G401.6 (cell line): ENCODE measurements around the gene ZNF366.

Experiments used
- FAIRE-seq: peaks from 2 replicates; lab custom pipeline; 2012; peaks lifted over from hg19 to GRCh38; lab: Jason Lieb, UNC

ZNF366 gene, protein sequence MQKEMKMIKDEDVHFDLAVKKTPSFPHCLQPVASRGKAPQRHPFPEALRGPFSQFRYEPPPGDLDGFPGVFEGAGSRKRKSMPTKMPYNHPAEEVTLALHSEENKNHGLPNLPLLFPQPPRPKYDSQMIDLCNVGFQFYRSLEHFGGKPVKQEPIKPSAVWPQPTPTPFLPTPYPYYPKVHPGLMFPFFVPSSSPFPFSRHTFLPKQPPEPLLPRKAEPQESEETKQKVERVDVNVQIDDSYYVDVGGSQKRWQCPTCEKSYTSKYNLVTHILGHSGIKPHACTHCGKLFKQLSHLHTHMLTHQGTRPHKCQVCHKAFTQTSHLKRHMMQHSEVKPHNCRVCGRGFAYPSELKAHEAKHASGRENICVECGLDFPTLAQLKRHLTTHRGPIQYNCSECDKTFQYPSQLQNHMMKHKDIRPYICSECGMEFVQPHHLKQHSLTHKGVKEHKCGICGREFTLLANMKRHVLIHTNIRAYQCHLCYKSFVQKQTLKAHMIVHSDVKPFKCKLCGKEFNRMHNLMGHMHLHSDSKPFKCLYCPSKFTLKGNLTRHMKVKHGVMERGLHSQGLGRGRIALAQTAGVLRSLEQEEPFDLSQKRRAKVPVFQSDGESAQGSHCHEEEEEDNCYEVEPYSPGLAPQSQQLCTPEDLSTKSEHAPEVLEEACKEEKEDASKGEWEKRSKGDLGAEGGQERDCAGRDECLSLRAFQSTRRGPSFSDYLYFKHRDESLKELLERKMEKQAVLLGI

DNA sequence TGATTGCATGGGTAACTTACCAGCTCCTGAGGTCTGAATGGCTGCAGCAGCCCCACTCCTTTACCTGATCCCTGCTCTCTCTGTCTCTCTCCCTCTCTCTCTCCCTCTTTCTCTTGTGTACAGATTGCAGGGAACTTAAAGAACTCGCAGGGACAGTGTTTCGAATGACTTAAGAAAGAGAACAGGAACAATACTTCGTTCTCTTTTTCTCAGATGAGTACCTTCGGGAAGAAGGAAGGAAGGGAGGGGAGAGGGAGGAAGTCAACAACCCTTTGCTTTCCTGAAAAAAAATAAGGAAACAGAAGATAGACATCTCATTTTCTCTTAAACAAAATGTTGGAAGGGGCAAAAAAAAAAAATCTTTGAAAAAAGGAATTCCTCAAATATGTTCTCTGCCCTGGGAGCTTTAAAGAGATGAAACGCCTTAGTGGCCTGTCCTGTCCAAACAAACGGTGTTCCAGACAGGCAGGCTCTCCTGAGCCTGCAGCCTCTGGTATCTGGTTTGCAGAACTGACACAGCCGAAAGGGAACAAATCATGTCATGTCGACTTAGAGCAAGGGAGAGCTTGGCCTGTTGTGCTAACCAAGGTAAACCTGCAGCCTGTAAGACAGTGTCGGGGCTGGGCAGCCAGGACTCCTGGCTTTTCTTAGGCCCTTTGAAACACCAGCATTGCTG is at the start of gene ZNF366:
Gene ZNF366 (minus strand): TSS at position 180 of the 676 bp plus-strand sequence. CDS start 45,914 bp downstream, outside the sequence.
- no peak for FAIRE-seq

DNA sequence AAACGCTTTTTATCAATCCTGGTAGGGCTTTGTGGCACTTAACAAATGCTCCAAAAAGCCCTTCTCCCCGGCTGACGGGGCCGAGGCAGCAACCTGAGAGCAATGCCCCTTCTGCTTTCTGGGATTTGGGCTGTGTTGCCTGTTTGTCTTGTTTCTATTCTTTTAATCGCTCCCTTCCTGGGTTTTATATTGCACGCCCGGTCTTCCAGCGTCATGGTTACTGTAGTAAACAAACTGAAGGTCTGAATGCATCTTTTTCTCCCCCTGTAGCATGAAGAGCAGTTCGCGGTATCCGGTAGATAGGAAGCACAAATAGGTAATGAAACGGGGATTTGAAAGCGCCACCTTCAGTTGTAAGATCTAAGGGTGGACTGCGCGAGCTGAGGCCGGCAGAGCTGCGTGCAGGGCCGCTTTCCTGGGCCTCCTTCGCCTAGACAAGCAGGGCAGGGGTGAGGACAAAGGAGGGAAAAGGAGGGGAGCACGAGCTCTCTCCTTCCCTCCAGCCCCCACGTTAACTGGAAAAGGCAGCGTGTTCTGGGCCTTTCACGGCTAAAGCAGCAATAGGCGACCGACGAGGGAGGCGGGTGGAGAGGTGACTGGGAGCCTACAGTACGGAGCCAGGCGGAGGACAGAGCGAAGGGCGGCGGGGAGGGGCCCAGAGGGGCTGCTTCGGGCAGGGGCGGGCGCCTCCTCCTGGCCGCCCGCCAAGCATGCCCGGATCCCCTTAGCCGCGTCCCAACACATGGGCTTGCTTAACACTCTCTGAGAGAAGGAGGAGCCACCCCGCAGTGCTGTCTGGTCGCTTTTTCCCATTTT is 49.3 kb upstream of the ZNF366 start:
- FAIRE-seq, result no peak

DNA sequence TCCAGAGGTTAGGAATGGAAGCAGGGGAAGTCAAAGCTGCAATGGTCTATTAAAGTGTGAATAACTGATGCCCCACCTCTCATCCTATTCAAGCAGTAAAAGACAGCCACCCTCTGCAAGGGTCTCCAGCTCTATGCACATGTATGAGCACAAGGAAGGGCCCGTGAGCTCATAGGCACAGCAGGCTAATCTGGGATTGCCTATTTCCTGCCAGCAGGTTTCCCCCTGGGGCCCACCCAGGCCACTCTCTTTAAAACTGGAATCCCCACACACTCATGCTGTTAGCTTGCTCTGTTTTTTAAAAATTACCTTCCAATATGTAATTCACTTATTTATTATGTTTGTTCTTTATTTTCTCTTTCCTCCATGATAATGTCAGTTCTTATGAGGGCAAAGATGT is 48.7 kb upstream of the ZNF366 start:
- FAIRE-seq, result no peak

DNA sequence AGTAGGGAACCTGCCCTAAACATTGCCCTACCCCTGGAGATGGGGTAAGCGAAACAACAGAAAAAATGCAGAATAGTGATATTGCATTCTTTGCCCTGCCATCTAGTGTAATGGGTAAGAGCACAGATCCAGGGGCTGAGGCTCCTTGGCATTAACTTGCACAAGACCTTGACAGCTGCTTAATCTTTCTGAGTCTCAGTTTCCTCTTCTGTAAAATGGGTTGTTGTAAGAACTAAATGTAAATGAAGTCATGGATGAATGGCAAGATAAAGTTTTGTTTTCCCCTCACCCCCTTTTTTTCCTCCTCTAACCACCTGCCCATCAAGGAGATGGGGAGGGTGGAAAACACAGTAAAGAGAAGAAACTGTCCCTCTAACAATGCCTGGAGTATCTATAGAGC is 47.7 kb upstream of the ZNF366 start:
- FAIRE-seq, result no peak

DNA sequence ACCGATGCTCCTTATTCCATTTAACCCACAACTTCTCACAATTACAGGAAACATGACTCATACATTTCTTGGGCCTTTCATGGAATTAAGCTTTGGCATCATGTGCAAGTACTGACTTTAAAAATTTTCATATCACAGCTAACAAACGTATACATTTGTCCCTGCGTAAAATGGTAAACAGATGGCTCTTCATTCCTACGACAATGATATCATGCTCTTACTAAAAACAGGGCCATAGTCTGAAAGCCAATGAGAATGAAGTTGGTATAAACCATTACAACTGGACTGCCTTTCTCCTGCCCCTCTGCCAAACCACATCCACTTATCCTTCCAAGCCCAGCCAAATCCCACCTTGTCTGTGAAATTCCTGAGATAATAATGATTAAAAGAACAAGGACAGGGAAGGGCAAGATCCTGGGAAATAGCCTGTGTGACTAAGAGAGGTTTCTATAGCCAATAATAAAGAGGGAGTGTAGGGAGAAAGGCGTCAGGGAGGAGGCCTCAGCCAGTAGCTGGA is 44.9 kb upstream of the ZNF366 start:
- FAIRE-seq, result no peak

DNA sequence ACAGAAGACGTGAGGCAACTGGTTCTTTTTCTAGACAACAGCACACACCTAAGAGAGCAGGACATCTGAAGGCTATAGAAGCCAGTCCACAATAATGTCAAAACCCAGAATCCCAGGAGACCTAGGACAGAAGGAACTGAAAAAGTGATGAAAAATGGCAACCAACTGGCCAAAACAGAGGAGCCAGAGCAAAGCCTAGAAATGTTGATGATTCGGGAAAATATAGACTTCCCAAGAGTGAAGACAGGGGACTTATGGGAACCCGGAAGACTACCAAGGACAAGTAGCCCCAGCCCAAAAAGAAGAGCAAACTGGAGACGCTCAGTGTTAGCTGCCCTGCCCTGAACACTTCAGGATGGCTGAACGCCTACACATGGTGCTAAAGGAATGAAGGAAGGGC is 43.4 kb upstream of the ZNF366 start:
- FAIRE-seq, result no peak

DNA sequence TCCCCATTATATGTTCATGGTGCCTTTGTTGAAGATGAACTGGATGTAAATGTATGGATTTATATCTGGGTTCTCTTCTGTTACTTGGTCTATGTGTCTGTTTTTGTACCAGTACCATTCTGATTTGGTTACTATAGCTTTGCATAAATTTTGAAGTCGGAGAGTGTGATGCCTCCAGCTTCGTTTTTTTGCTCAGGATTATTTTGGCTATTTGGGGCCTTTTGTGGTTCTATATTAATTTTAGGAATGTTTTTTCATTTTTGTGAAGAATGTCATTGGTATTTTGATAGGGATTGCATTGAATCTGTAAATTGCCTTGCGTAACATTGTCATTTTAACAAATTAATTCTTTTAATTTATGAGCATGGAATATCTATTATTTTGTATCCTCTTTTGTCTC is 36.6 kb upstream of the ZNF366 start:
- no peak for FAIRE-seq

DNA sequence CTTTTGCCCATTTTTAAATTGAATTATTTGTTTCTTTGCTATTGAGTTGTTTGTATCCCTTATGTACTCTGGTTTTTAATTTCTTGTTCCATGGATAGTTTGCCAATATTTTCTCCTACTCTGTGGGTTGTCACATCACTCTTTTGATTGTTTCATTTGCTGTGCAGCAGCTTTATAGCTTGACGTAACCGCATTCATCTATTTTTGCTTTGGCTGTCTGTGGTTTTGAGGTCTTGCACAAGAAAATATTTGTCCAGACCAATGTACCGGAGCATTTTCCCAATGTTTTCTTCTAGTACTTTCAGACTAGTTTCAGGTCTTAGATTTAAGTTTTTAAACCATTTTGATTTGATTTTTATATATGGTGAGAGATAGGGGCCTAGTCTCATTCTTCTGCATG is 36.2 kb upstream of the ZNF366 start:
- FAIRE-seq, result no peak

DNA sequence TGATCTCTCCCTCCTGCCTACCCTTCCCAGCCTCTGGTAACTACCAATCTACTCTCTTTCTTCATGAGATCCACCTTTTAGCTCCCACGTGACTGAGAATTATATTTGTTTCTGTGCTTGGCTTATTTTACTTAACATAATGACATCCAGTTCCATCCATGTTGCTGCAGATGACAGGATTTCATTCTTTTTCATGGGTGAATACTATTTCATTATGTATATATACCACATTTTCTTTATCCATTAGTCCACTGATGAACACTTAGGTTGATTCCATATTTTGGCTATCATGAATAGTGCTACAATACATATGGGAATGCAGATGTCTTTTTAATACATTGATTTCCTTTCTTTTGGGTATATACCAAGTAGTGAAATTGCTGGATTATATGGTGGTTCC is 35.5 kb upstream of the ZNF366 start:
- FAIRE-seq, result no peak

DNA sequence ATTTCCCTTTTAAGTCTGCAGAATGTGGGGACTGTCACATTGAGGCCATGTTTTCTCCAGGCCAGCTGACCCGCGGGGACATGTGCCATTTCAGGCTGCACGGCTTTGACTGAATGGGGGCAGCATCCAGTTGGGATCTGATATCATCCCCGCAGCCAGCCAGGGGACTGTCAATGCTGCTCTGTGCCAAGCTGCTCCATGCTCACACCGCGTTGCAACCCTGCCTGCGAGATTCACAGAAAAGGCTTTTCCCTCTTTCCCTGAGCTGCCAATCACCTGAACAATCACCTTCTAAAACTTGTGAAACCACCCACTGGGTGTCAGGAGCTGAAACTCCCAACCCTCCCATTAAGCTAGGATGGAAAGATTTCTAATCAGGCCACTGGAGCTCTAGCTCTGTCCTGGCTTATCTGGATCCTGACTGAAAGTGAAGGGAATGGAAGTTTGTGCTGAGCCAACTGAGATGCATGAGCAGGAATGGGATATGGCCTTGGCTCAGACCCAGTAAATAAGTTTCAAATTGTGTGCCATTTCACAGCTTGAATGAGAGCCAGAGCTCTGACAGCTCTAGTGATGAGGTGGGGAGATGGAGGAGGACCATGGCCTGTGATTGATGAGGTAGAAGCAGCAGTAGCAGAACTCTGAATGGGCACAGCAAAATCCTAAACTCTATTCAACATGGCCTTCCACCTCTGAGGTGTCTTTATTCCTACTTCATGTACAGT is 34.5 kb upstream of the ZNF366 start:
- FAIRE-seq, result no peak

DNA sequence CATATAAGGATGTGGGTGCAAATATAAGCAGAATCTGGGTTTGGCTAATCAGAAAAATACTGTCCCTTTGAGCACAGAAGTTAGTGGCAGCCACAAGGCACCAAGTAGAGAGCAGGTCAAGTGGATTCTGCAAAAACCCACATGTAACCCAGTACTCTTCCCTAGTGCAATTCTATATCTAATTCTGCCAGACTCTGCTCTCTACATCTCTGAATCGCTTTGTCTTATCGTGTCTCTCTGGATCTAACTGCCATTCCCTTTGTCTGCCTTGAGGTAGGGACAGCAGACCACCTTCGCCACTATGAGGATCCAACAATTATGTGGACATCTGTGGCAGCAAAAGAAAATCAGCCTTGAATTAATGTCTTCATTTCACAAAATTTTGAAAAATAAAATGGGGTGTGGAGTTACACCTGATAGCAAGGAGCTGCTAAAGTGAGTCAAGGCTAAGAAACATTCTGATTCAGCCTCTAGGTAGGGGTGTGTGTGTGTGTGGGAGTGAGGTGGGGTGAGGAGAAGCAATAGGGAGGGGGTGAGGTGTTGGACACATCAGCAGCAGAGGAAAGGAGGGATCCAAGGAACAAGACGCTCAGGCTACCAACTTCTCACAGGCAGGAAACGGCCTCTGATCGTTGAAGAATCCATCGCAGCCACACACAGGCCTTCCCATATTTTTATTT is 33.7 kb upstream of the ZNF366 start:
- no peak for FAIRE-seq

DNA sequence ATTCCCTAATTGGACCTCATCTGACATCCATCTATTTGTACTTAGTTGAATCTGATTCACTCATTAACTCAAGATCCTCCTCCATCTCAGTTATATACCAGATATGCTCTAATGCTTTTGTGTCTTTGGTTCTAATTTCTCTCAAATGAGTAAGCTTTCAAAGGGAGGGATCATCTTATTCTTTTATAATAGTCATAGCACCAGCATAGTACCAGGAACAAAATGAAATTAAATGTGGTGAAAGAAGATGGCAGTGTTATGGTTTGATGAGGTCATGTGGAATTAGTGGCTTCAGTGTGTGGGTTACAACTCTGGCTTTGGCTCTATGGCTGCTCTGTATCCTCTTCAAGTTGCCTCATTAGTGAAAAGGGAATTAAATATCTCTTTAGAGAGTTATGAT is 32.5 kb upstream of the ZNF366 start:
- FAIRE-seq, result no peak

DNA sequence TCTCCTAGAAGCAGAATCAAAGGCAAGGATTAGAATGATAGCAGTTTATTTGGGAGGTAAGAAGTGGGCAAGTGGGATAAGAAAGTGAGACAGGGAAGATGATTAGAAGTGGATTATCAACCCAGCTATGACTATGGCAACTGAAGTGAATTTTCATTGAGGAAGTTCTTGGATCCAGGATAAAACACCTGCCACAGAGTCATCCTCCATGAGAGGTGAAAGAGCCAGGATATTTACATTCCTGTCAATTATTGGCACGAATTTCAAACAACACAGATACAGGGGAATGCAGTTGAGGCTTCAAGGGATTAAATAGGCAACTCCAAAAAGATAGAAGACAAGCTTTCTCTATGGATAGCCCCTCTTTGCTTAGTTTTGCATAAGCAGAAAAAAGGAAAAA is 31.8 kb upstream of the ZNF366 start:
- FAIRE-seq, result no peak

DNA sequence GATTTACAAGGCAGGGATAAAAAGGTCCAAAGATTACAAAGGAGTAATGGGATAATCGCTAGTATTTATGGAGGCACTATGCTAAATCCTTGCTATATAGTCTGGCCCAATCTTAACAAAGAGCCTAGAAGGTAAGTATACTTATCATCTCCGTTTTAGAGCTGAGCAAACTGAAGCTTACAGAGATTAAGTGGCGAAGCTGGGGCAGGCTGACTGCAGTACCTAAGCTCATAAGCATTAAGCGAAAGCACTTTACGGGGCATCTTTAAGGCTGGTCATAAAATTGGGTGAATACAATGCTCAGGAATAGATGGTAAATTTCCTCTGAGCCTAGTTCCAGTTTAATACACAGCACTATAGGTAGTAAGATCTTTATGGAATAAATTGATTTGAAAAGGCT is 30.0 kb upstream of the ZNF366 start:
- no peak for FAIRE-seq

DNA sequence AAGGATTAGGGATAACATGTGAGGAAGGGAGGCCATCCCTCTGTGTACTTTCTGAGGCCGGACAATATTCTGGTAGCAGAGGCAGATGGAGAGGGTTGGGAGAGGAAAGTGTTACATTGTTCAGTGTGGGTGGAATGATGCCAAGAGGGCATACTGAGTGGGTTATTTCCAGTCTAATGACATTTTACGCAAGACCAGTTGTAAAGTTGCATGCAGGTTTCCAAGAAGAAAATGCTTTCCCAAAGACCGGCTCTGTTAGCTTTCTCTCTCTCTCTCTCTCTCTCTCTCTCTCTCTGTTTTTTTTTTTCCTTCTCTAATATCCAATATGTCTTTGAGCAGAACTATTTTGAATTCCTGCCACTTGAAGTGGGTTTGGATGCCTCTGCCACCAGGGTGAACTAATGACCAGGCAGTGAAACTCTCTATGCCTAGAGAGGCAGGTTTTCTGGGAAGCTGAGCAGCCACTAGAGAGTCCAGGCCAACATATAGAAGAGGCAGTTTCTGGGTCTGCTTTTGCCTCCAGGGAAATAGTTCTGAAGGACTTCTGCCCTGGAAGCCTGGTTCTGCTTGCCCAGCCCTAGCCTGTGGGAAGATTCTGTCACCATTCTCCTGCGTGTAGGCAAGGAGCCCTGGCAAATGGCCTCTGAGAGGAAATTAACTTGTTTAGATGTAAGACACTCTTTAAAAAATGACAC is 24.4 kb upstream of the ZNF366 start:
- FAIRE-seq, result no peak

DNA sequence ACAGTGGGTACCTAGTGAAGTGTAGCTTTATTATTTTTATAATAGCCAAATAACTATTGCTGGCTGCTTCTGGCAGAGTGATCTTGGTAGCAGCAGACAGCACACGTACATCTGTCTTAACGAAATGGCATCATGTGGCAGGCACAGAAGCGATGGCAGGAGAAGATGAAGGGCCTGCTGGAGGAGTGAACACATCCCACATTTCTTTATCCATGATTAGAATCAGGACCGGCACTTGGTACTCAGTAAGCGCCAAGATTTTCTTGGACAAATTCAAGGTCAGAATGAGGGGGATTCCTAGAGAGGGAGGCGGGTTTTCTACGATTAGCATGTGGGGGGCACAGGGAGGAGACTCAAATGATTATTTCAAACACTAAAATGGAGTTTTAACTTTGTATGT is 23.0 kb upstream of the ZNF366 start:
- FAIRE-seq, result no peak

DNA sequence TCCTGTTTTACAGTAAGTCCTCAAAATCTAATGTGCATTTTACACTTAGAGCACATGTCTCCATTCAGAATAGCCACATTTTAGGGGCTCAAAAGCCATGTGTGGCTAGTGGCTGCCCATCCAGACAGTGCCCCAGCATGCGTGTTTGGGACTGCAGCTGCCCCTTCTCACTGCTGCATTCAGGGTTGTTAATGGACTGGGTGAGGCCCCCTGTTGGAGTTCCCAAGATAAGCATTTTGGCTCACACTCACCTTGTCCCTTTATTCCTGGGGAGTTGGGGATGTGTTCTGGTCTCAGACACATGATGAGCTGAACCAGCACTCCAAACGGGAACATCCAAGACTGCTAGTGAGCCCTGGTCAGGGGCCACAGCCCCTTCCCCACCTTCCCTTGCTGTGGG is 22.2 kb upstream of the ZNF366 start:
- FAIRE-seq, result no peak

DNA sequence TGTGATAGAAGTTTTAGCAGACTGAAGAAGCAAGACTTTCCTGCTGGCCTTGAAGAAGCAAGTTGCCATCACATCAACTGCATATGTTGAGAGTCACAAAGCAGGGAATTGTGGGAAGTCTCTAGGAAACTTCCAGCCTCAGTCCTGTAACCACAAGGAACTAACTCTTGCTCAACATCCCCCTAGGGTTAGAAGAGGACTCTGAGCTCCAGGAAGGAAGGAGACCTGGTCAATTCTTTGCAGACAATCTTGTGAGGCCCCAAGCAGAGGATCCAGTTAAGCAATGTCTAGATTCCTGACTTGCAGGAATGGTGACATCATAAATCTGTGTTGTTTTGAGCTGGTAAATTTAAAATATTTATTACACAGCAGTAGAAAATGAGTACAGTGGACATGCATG is 18.6 kb upstream of the ZNF366 start:
- no peak for FAIRE-seq

DNA sequence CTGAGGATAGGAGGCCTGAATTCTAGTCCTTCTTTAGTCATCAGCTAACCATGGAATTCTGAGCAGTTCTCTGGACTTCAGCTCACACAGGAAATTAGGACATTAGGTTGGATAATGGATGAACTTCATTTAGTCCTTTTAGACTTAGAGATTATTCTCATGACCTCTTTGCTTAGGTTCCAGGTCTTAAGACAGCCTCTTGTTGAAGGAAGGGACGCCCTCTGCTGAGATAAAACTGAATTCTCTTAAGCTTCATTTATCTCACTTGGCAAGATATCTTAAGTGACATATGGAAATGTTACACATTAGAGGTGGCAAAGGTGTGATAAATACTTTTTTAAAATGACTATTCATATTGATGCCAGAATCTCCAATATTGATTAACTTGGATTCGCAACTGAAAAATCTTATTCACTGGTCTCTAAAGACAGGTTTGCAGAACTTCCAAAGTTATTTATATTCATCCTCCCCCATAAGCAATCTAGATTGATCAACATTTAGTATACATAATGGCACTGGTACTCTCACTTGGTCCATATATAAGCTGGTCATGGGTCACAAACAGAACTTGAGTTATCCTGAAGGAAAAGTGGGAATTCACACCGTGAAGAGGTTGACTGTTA is 16.9 kb upstream of the ZNF366 start:
- FAIRE-seq, result peak; percentile 74

DNA sequence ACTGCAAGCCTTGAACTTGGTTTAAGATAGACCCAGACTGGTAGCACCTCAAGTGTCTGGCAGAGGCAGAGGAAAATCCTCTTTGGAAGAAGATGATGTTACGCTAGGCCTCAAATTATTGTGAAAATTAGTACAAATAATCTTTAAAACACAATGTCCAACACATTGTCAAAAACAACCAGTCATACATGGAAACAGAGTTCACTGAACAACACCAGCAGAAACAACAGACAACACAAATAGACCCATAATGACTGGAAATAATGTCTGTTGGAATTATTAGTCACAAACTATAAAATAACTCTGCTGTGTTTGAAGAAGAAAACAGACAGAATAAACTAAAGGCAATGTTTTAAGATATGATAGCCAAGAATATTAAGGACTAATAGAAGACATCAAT is 15.4 kb upstream of the ZNF366 start:
- FAIRE-seq, result no peak
